Brain microvascular endothelial cell (primary cell): ENCODE results near the gene RAB25.
A peak's percentile ranks its signal among the peaks of the same experiment; 100 is the strongest.

ENCODE experiments used
- DNase-seq: peaks from one replicate; pipeline ENCODE4 v3.0.0-alpha.2; 2020
- H3K27ac ChIP-seq: fragments of 250-450 bp; sonication (Bioruptor Pico); 2 replicates; pipeline ENCODE4 v1.5.1; 2020; ENCODE audit warnings: mild to moderate bottlenecking, moderate library complexity
- H3K27me3 ChIP-seq: fragments of 250-450 bp; sonication (Bioruptor Pico); replicated peaks from 2 replicates; pipeline ENCODE4 v1.5.1; 2020; ENCODE audit warnings: mild to moderate bottlenecking
- H3K36me3 ChIP-seq: fragments of 250-450 bp; sonication (Bioruptor Pico); replicated peaks from 2 replicates; pipeline ENCODE4 v1.5.1; 2020; ENCODE audit warnings: mild to moderate bottlenecking
- H3K4me3 ChIP-seq: 2 replicates; pipeline ENCODE4 v1.5.1; 2011; ENCODE audit warnings: low read depth, mild to moderate bottlenecking, control low read depth, low read length, moderate library complexity
- in situ Hi-C: cut with HindIII; loops from 2 replicates; pipeline ENCODE4 v1.10.0; 2017; ENCODE audit warnings: low sequenced_read_pairs, low pct_ligation_motif_present
- TF ChIP-seq, protein P1 (sequence below): IDR thresholded peaks from 2 replicates; pipeline ENCODE4 v1.5.1; 2011; ENCODE audit warnings: low read depth, mild to moderate bottlenecking, moderate library complexity, low read length, control low read depth, inconsistent platforms; ENCODE audit errors: missing control alignments

RAB25 gene

DNA sequence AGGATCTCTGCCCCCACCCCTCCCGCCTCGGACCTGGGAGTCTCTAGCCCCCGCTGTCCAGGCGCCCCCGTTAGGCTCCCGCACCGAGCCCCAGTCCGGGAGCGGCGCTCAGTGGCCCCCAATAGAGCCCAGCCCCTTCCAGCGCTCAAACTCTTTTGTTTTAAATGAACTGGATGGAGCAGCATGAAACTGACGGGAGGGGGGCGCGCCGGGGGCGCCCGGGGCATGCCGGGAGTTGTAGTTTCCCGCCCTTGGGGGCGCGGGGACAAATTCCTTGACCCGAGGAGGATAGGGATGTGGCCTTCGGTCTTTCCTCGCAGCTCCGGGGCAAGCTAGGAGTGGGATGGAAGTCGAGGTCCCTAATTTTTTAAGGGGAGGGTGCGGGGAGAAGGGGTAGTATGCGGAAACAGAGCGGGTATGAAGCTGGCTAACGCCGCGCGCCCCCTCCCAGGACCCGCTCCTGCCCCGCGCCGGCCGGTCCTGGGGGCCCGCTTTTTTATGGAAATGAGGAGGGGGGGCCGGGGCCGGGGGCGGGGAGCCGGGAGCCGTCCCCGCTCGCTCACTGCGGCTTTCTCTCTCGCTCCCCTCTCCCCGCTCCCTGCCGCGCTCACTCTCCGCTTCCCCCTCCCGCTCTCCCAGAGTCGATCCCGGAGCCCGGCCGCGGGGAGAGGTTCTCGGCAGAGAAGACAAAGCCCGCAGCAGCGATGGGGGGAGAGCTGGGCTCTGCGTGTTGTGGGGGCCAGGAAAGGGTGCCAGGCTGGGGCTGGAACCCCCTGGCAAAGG, 21.5 kb downstream of the RAB25 start, which contains the start of gene MEX3A:
MEX3A (minus strand) TSS at position 157 of the 783 bp plus-strand sequence. CDS start 467 bp downstream, outside the sequence.
- Histone ChIP-seq H3K27me3 (no peaks in the 10 kb centered on the region), H3K4me3 (peak within 1 kb of the TSS; percentile 80), H3K27ac (no peak within 1 kb of the TSS), H3K36me3 (no peaks in the 10 kb centered on the region)
- in situ Hi-C loops, result no loop called here
- peak; percentile 68 for DNase-seq
- TF ChIP-seq, protein P1, sequence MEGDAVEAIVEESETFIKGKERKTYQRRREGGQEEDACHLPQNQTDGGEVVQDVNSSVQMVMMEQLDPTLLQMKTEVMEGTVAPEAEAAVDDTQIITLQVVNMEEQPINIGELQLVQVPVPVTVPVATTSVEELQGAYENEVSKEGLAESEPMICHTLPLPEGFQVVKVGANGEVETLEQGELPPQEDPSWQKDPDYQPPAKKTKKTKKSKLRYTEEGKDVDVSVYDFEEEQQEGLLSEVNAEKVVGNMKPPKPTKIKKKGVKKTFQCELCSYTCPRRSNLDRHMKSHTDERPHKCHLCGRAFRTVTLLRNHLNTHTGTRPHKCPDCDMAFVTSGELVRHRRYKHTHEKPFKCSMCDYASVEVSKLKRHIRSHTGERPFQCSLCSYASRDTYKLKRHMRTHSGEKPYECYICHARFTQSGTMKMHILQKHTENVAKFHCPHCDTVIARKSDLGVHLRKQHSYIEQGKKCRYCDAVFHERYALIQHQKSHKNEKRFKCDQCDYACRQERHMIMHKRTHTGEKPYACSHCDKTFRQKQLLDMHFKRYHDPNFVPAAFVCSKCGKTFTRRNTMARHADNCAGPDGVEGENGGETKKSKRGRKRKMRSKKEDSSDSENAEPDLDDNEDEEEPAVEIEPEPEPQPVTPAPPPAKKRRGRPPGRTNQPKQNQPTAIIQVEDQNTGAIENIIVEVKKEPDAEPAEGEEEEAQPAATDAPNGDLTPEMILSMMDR, result no peak

GRCh38 chr1:156083800-156084790, 23.1 kb downstream of the RAB25 start:
- DNase-seq, result no peak
- H3K27ac ChIP-seq, result no peak overlapping the region
- H3K4me3 ChIP-seq, result no peak overlapping the region
- in situ Hi-C loops, result no loop called here
- H3K36me3 ChIP-seq, result no peaks in the 10 kb centered on the region
- TF ChIP-seq, protein P1, result no peak
- H3K27me3 ChIP-seq, result no peaks in the 10 kb centered on the region

DNA sequence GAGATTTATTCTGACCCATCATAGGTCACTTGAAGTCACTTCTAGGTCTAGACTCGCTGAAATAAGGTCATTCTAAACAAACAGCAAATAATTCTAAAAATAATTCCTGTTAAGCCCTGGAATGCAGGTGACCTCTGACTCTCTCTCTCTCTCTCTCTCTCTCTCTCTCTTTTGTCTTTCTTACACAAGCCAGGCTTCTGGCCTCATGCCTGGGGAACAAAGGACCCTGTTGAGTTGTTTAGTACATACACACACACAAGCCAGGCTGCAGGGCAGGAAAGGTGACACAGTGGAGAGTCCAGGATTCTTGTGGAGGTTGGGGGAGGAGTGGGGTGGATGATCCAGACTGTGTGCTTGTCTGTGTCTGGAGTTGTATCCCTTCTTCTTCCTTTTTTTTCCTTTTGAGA, 25.3 kb downstream of the RAB25 start:
- no peaks in the 10 kb centered on the region for H3K36me3 ChIP-seq
- no peak overlapping the region for H3K4me3 ChIP-seq
- no peak overlapping the region for H3K27ac ChIP-seq
- DNase-seq, result peak; percentile 51
- in situ Hi-C loops, result no loop called here
- no peaks in the 10 kb centered on the region for H3K27me3 ChIP-seq
- TF ChIP-seq, protein P1, result no peak

- TF ChIP-seq, protein P1, result no peak
- no peaks in the 10 kb centered on the region for H3K27me3 ChIP-seq
- no peaks in the 10 kb centered on the region for H3K36me3 ChIP-seq
- in situ Hi-C loops, result no loop called here
- no peak overlapping the region for H3K4me3 ChIP-seq
- DNase-seq, result no peak
- H3K27ac ChIP-seq, result no peak overlapping the region
Measured at GRCh38 chr1:156089704-156090103, 28.7 kb downstream of the RAB25 start.

DNA sequence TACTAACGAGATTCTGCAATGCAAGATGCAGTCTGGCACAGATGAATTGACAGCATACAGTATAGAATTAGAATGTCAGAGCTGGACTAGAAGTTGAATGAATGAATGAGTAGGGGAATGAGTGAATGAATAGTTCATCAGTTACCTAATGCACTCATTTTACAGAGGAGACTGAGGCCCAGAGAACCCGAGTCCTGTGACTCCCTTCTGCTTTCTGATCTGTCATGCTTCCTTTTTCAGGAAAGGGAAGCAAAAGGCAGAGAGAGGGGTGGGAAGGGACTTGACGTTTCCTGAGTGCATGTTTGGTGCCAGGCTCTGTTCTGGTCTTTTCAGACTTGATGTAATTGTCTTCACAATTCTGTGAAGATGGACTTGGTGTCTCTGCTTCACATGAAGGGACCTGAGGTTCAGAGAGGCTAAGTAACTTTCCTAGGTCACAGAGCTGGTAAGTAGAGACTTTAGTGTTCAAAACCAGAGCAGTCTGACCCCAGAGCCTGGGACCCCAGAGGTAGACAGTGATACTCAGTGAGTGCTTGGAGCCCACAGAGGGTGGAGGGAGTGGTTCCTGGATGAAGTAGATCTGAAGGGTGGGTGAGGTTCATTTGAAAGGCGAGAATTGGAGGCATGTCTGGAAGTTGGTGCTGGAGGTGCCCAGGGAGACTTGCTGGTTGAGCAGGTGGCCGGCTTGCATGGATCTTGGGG, 29.3 kb downstream of the RAB25 start:
- TF ChIP-seq, protein P1, result no peak
- H3K36me3 ChIP-seq, result no peaks in the 10 kb centered on the region
- H3K27ac ChIP-seq, result no peak overlapping the region
- H3K27me3 ChIP-seq, result no peaks in the 10 kb centered on the region
- H3K4me3 ChIP-seq, result no peak overlapping the region
- in situ Hi-C loops, result no loop called here
- no peak for DNase-seq
